GM10847 (cell line): ENCODE results near the gene OR10K1.

Experiments
- POLR2A ChIP-seq: IDR thresholded peaks from 2 replicates; pipeline ENCODE4 v1.6.1; 2011; ENCODE audit not compliant: insufficient read length; ENCODE audit errors: extremely low read depth

The OR10K1 gene

GRCh38 chr1:158496374-158496773 lies 34.7 kb downstream of the OR10K1 start:
- TF ChIP-seq POLR2A, result no peak

DNA sequence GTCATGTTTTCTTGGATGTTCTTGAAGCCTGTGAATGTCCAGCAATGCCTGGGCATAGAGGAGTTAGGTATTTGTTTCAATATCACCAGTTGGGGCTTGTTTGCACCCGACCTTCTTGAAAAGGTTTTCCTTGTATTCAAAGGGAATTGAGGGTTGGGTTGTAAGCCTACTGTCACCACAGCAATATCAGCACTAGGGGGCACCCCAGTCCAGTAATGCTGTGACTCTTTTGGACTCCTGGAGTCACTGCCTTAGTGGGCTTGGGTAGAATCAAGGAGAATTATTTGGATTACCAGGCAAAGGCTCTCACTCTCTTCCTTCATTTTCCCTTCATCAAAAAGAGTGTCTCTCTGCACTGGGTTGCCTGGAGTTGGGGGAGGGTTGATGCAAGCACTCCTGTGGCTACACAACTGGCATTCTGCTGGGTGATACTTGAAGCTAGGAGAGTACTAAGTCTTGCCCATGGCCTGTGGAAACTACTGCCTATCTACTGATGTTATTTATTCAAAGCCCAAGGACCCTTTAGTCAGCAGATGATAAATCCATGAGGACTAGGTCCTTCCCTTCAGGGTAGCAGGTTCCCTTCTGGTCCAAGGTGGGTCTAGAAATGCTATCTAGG lies 44.8 kb downstream of the OR10K1 start:
- no peak for TF ChIP-seq POLR2A

DNA sequence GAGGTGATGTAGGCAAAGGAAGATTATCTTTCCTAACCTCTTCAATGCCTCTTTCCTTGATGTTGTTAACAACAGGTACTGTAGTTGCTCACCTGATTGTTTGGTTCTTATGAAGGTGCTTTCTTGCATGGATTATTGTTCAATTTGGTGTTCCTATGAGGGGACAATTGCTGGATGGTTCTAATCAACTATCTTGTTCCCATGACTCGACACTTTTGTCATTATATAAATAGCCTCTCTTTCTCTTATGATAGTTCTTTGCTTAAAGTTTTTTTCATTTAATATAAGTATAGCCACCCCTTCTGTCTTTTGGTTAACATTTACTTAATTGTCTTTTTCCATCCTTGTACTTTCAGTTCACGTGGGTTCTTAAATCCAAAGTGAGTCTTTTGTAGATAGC lies 45.9 kb downstream of the OR10K1 start:
- TF ChIP-seq POLR2A, result no peak

GRCh38 chr1:158509471-158510156 lies 48.0 kb downstream of the OR10K1 start:
- TF ChIP-seq POLR2A, result no peak

DNA sequence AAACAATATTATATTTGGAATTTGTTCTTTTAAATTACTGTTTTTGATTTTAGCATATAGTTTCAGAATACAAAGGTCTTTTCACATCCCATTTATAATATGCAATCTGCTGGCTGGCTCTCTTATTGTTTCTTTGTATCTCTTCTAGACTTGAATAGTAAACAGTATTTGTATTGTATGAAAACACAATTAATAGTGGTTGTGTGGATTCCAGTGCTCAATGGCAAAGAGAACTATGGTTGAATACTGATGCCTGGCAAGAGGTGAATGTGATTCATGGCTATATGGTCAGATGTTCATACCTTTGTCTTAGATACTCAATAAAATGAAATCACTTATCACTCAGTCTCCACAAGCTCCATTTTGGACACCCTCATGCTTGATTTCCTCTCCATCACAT lies 55.3 kb downstream of the OR10K1 start:
- no peak for TF ChIP-seq POLR2A
